GM21825 (cell line): Measurements from ENCODE around the gene USP35.
"Not testable (repeated sequence)": the region's sequence is repeated elsewhere in the genome, so short reads cannot be mapped to it uniquely, and the experiment has no call there.

ENCODE experiments used
- ATAC-seq: cut with Tn5 transposase; IDR thresholded peaks from one replicate; pipeline ENCODE4 v1.9.1; 2021; ENCODE audit warnings: mild to moderate bottlenecking, moderate library complexity; ENCODE audit not compliant: unreplicated experiment

Gene USP35

GRCh38 chr11:78216021-78216420, 27.3 kb downstream of the USP35 start:
- no peak for ATAC-seq

- no peak for ATAC-seq
Measured at GRCh38 chr11:78216571-78217287, 28.0 kb downstream of the USP35 start.

- ATAC-seq = no peak
Measured at GRCh38 chr11:78217650-78218541, 29.2 kb downstream of the USP35 start.

GRCh38 chr11:78218707-78219492, 30.2 kb downstream of the USP35 start:
- no peak for ATAC-seq

- ATAC-seq = no peak
Measured at GRCh38 chr11:78219493-78220217, 30.9 kb downstream of the USP35 start.

GRCh38 chr11:78220218-78221157, 31.8 kb downstream of the USP35 start:
- ATAC-seq = no peak

GRCh38 chr11:78221396-78222315, 32.9 kb downstream of the USP35 start:
- ATAC-seq = no peak

GRCh38 chr11:78222726-78223125, 34.0 kb downstream of the USP35 start:
- not testable (repeated sequence) for ATAC-seq

- ATAC-seq = peak; percentile 71
Measured at GRCh38 chr11:78223320-78223954, 34.7 kb downstream of the USP35 start.

GRCh38 chr11:78224506-78224905, 35.8 kb downstream of the USP35 start:
- ATAC-seq = no peak

GRCh38 chr11:78224906-78225420, 36.2 kb downstream of the USP35 start:
- ATAC-seq = no peak

- no peak for ATAC-seq
Measured at GRCh38 chr11:78226684-78227680, 38.3 kb downstream of the USP35 start.

GRCh38 chr11:78227921-78228320, 39.2 kb downstream of the USP35 start:
- peak; percentile 47 for ATAC-seq

GRCh38 chr11:78228467-78228866, 39.7 kb downstream of the USP35 start:
- peak; percentile 47 for ATAC-seq

- ATAC-seq = no peak
Measured at GRCh38 chr11:78229106-78229505, 40.4 kb downstream of the USP35 start.

GRCh38 chr11:78230161-78230877, 41.6 kb downstream of the USP35 start:
- ATAC-seq = no peak
